Spinal cord (tissue), 10 donors: ENCODE data around the gene AQP10. TPM values are rescaled to one million over a fixed set of nuclear protein-coding genes. Genes with fewer than 3 reads are reported as not detected.

Experiments used
- DNase-seq, 6 donors: peaks; one replicate each; pipeline versions ENCODE4 v3.0.0 to v3.0.0-alpha.2; 2013 to 2015; ENCODE audit warnings: low spot score in 6 of 6, low read depth in 4 of 6
- H3K27ac ChIP-seq: one replicate; pipeline ENCODE4 v1.5.1; 2013; ENCODE audit warnings: low read depth, low read length, control low read depth
- H3K27me3 ChIP-seq: one replicate; pipeline ENCODE4 v1.6.1; 2013; ENCODE audit warnings: low read length; ENCODE audit not compliant: control insufficient read depth, insufficient read depth
- H3K36me3 ChIP-seq: one replicate; pipeline ENCODE4 v1.6.1; 2013; ENCODE audit warnings: low read length; ENCODE audit not compliant: control insufficient read depth, insufficient read depth
- H3K4me1 ChIP-seq: one replicate; pipeline ENCODE4 v1.6.1; 2013; ENCODE audit warnings: low read length; ENCODE audit not compliant: control insufficient read depth, insufficient read depth
- H3K4me3 ChIP-seq: one replicate; pipeline ENCODE4 v1.5.1; 2013; ENCODE audit warnings: low read depth, low read length, control low read depth
- H3K9me3 ChIP-seq: one replicate; pipeline ENCODE4 v1.6.1; 2013; ENCODE audit warnings: low read length; ENCODE audit not compliant: control insufficient read depth, insufficient read depth
- WGBS: methylation state at CpG from one replicate; pipeline ENCODE4 v1.1.5; 2013; ENCODE audit warnings: missing lambda C conversion rate; ENCODE audit not compliant: insufficient coverage; 5-methylcytosine and 5-hydroxymethylcytosine counted together
- polyA plus RNA-seq, 2 donors: library from polyadenylated mRNA; unstranded; fragments of 120-200 nt; gene quantifications; one replicate each; pipeline ENCODE4 v1.2.1, GENCODE V29; 2013; ENCODE audit not compliant: insufficient read length in 2 of 2
- total RNA-seq, 2 donors: library from RNA; depleted of rRNA in 1 of 2; stranded (reverse); fragments of 120-200 nt in 1 of 2; fragments of >200 nt in 1 of 2; gene quantifications; one replicate each; pipeline versions ENCODE4 v1.2.3 to v1.2.4, GENCODE V29; 2013 to 2014
- donor health status: healthy.

Gene AQP10
- total and polyA plus RNA-seq, 4 donors, result 0.30 TPM; not detected in 3

- DNase-seq, result no peak
- WGBS, result 91% methylated on average over 15 of the region's 21 CpGs
- Histone ChIP-seq H3K9me3 (no peaks in the 10 kb centered on the region), H3K4me3 (no peak overlapping the region), H3K27ac (no peak overlapping the region), H3K36me3 (peaks cover 96% of the 10 kb centered on the region), H3K4me1 (no peaks in the 10 kb centered on the region), H3K27me3 (no peaks in the 10 kb centered on the region)
Observed at GRCh38 chr1:154342836-154343472, 22.1 kb downstream of the AQP10 start.

- Histone ChIP-seq H3K27ac (no peak overlapping the region), H3K4me3 (no peak overlapping the region), H3K9me3 (no peaks in the 10 kb centered on the region), H3K27me3 (no peaks in the 10 kb centered on the region), H3K36me3 (peaks cover 99% of the 10 kb centered on the region), H3K4me1 (no peaks in the 10 kb centered on the region)
- WGBS, result 73% methylated on average over 8 of the region's 12 CpGs
- no peak for DNase-seq
Observed at GRCh38 chr1:154344977-154345837, 24.3 kb downstream of the AQP10 start.

- 92% methylated on average over 13 of the region's 15 CpGs for WGBS
- Histone ChIP-seq H3K9me3 (no peaks in the 10 kb centered on the region), H3K4me1 (no peaks in the 10 kb centered on the region), H3K27me3 (no peaks in the 10 kb centered on the region), H3K36me3 (peaks cover 91% of the 10 kb centered on the region), H3K4me3 (no peak overlapping the region), H3K27ac (no peak overlapping the region)
- DNase-seq, result no peak
Observed at GRCh38 chr1:154346276-154346917, 25.5 kb downstream of the AQP10 start.

DNA sequence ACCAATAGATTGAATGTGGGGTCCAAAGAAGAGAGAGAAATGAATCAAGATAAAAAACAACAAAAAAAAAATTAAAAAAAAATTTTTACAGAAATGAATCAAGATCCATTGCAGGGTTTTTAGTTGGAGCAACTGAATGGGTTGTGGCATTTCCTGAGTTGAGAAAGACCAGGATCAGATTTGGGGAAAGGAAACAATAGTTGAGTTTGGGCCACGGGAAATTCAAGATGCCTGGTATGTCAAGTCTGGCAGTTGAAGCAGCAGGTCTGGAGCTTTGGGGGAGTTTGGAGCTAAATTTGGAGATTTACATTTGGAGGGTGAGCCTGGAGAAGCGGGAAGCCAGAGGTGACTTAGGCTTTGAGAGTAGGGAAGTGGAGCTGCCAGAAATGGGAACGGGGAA is 27.1 kb downstream of the AQP10 start:
- 94% methylated on average over 2 of the region's 3 CpGs for WGBS
- no peak overlapping the region for H3K27ac ChIP-seq

DNA sequence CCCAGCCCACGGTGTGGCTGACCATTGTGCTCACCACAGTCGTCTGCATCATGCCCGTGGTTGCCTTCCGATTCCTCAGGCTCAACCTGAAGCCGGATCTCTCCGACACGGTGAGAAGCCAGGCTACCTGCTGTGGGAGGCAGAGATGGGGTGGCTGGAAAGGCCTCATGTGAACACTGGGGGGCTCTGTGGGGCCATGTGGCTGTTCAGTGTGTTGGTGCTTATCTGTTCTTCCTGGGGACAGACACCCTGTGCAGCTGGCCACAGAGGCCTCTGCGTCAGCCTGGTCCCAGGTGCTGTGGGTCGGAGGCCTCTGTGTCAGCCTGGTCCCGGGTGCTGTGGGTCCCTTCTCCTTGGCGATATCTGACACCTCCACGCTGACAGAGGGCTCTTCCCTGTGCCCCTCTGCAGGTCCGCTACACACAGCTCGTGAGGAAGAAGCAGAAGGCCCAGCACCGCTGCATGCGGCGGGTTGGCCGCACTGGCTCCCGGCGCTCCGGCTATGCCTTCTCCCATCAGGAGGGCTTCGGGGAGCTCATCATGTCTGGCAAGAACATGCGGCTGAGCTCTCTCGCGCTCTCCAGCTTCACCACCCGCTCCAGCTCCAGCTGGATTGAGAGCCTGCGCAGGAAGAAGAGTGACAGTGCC is 27.7 kb downstream of the AQP10 start:
- 91% methylated on average over 27 of the region's 27 CpGs for WGBS
- Histone ChIP-seq H3K27ac (no peak overlapping the region), H3K4me3 (no peak overlapping the region), H3K27me3 (peaks cover 2% of the 10 kb centered on the region), H3K36me3 (peaks cover 70% of the 10 kb centered on the region), H3K4me1 (peaks cover 15% of the 10 kb centered on the region), H3K9me3 (no peaks in the 10 kb centered on the region)
- no peak for DNase-seq

More for the DNA sequence above, 27.1 kb downstream of the AQP10 start:
- Histone ChIP-seq H3K9me3 (no peaks in the 10 kb centered on the region), H3K4me1 (peaks cover 11% of the 10 kb centered on the region), H3K36me3 (peaks cover 76% of the 10 kb centered on the region), H3K4me3 (no peak overlapping the region), H3K27me3 (peaks cover 2% of the 10 kb centered on the region)
- no peak for DNase-seq

DNA sequence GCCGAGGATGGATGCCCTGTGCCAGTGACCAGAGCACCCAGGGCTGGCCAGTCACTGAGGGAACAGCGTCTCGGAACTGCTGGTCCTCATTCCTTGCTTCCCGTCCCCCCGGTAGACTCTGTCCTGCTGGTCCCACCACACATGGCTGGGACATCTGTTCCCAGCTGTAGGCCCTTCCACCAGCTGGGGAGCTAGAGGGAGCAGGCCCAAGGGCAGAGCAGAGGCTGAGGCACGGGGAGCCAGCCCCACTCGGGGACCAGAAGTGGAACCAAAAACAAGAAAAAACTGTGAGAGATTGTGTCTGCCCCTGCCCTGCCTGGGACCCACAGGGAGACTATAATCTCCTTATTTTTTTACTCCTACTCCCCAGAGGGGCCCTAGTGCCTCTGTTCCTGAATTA is 28.2 kb downstream of the AQP10 start:
- H3K27ac ChIP-seq, result no peak overlapping the region
- 82% methylated on average over 5 of the region's 7 CpGs for whole genome bisulfite sequencing
- H3K9me3 ChIP-seq, result no peaks in the 10 kb centered on the region
- H3K27me3 ChIP-seq, result peaks cover 2% of the 10 kb centered on the region
- H3K4me1 ChIP-seq, result peaks cover 15% of the 10 kb centered on the region
- peaks cover 64% of the 10 kb centered on the region for H3K36me3 ChIP-seq
- no peak overlapping the region for H3K4me3 ChIP-seq
- no peak for DNase-seq

DNA sequence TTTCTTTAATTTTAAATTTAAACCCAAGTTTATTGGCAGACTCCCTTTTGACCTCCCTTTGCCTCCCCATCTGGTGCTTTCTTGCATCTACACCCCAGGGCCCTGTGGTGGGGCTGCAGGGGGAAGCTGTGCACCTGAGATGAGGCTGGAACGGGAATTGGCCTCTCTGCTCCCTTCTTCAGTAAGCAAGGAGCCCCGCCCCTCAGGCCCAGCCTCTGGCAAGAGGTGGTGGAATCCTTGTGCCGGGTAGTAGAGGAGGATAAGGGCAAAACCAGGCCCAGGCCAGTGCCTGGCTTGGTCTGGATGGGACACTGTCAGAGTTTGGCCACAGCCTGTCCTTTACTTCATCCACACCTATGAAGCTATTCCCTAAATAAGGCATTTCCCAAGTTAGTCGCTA is 29.5 kb downstream of the AQP10 start:
- Histone ChIP-seq H3K9me3 (no peaks in the 10 kb centered on the region), H3K27ac (no peak overlapping the region), H3K27me3 (peaks cover 2% of the 10 kb centered on the region), H3K4me1 (peaks cover 15% of the 10 kb centered on the region), H3K36me3 (peaks cover 52% of the 10 kb centered on the region), H3K4me3 (no peak overlapping the region)
- 75% methylated on average over 2 of the region's 4 CpGs for WGBS
- no peak for DNase-seq

- DNase-seq, result no peak
- Histone ChIP-seq H3K27ac (peak overlapping the region; percentile 33), H3K9me3 (no peaks in the 10 kb centered on the region), H3K36me3 (peaks cover 41% of the 10 kb centered on the region), H3K4me3 (no peak overlapping the region), H3K27me3 (peaks cover 2% of the 10 kb centered on the region), H3K4me1 (peaks cover 15% of the 10 kb centered on the region)
- 73% methylated on average over 7 of the region's 14 CpGs for WGBS
Observed at GRCh38 chr1:154351363-154352068, 30.6 kb downstream of the AQP10 start.

DNA sequence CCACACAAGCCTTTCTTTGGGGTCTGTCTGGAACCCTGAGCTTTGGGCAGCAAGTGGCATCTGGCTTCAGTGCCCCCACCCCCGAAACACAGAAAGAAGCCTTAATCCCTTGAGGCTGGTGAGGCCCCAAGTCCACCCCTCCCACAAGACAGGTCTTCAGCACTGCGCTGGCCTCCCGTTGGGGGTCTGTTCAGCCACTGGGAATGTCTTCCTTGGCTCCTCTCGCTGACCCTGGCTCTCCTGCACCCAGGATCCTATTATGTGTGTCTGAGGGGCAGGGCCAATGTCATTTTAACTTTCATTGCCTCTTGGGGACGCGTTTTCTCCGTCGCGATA is 31.3 kb downstream of the AQP10 start:
- H3K4me1 ChIP-seq, result peaks cover 15% of the 10 kb centered on the region
- peak overlapping the region; percentile 31 for H3K4me3 ChIP-seq
- no peak overlapping the region for H3K27ac ChIP-seq
- no peak for DNase-seq
- H3K27me3 ChIP-seq, result peaks cover 2% of the 10 kb centered on the region
- peaks cover 34% of the 10 kb centered on the region for H3K36me3 ChIP-seq
- WGBS, result 11% methylated on average over 6 of the region's 9 CpGs
- no peaks in the 10 kb centered on the region for H3K9me3 ChIP-seq
